ENCODE measurements around the gene NALCN.

NALCN gene

DNA sequence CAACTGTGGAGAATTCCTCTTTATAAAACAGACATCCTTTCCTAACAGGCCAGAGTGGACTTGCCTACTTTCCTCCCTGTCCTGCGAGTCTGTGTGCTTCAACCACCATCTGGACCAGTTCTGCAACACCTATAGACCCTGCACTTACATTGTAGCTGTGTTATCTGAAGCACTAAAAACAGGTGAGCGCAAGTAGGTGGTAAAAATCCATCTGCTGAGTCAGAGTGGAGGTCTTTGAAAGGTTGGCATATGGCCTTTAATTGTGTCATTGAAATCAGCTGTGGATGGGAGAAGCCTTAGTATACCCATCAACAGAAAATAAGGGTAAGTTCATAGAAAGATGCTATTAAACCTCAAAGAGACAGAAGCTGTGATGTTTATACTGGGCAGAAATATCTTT lies 7.6 kb upstream of the NALCN start:
- Mint-ChIP-seq H3K4me1 (no peaks in the 10 kb centered on the region), H3K9me3 (peaks cover 2% of the 10 kb centered on the region), H3K4me3 (no peak overlapping the region), H3K27me3 (ENCODE audit: low read depth) (peaks cover 8% of the 10 kb centered on the region), H3K27ac (no peak overlapping the region), H3K36me3 (ENCODE audit: low read depth) (no peaks in the 10 kb centered on the region)
- TF ChIP-seq, protein P1, sequence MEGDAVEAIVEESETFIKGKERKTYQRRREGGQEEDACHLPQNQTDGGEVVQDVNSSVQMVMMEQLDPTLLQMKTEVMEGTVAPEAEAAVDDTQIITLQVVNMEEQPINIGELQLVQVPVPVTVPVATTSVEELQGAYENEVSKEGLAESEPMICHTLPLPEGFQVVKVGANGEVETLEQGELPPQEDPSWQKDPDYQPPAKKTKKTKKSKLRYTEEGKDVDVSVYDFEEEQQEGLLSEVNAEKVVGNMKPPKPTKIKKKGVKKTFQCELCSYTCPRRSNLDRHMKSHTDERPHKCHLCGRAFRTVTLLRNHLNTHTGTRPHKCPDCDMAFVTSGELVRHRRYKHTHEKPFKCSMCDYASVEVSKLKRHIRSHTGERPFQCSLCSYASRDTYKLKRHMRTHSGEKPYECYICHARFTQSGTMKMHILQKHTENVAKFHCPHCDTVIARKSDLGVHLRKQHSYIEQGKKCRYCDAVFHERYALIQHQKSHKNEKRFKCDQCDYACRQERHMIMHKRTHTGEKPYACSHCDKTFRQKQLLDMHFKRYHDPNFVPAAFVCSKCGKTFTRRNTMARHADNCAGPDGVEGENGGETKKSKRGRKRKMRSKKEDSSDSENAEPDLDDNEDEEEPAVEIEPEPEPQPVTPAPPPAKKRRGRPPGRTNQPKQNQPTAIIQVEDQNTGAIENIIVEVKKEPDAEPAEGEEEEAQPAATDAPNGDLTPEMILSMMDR (IDR thresholded peaks at IDR 0.05; ENCODE audit: unreplicated experiment in 3 of 3): no peak

DNA sequence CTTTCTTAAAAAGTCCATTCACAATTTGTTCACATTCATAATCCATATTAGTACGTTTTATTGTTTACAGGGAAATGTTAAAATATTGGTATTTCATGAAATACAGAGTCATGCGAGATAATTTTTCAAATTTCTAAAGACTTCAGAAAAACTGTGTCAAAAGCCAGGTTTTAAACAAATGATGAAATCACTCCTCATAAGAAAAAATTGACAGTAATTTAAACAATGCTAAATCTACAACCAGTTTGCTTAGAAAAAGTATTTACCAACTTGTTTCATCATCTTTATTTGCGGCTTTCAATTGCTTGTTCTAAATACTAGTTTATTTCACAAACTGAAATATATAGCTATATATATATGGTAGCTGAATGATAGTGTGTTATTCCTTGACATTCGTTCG lies 1.2 kb upstream of the NALCN start:
- peak overlapping the region in 1 of 3 experiments; percentile 86 for H3K4me3 Mint-ChIP-seq
- H3K27me3 Mint-ChIP-seq (ENCODE audit: low read depth): peaks cover 45% of the 10 kb centered on the region
- peaks cover 2% of the 10 kb centered on the region for H3K9me3 Mint-ChIP-seq
- TF ChIP-seq, protein P1 (IDR thresholded peaks at IDR 0.05; ENCODE audit: unreplicated experiment in 3 of 3): no peak
- no peaks in the 10 kb centered on the region for H3K4me1 Mint-ChIP-seq
- H3K36me3 Mint-ChIP-seq (ENCODE audit: low read depth): no peaks in the 10 kb centered on the region
- no peak overlapping the region for H3K27ac Mint-ChIP-seq

DNA sequence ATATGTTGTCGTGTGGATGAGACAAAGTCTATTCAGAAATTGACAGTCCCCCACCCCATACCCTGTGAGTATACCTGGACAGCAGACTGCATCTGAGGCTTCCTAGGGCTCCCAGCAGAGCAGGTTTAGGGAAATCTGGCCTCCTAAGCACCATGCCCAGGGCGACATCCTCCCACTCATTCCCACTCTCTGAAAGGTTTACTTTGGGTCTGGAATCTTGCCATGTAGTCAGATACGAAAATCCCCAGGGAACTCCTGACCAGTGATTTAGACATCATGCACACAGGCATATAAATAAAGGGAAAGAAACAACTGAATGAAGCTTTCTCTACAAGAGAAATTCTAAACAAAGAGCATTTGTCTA lies 717 bp upstream of the NALCN start:
- H3K4me3 Mint-ChIP-seq: peak overlapping the region; percentile 84 to 87 (median 86)
- H3K9me3 Mint-ChIP-seq: peaks cover 2% of the 10 kb centered on the region
- no peaks in the 10 kb centered on the region for H3K4me1 Mint-ChIP-seq
- TF ChIP-seq, protein P1 (IDR thresholded peaks at IDR 0.05; ENCODE audit: unreplicated experiment in 3 of 3): no peak
- H3K27ac Mint-ChIP-seq: no peak overlapping the region
- no peaks in the 10 kb centered on the region for H3K36me3 Mint-ChIP-seq (ENCODE audit: low read depth)
- peaks cover 45% of the 10 kb centered on the region for H3K27me3 Mint-ChIP-seq (ENCODE audit: low read depth)

DNA sequence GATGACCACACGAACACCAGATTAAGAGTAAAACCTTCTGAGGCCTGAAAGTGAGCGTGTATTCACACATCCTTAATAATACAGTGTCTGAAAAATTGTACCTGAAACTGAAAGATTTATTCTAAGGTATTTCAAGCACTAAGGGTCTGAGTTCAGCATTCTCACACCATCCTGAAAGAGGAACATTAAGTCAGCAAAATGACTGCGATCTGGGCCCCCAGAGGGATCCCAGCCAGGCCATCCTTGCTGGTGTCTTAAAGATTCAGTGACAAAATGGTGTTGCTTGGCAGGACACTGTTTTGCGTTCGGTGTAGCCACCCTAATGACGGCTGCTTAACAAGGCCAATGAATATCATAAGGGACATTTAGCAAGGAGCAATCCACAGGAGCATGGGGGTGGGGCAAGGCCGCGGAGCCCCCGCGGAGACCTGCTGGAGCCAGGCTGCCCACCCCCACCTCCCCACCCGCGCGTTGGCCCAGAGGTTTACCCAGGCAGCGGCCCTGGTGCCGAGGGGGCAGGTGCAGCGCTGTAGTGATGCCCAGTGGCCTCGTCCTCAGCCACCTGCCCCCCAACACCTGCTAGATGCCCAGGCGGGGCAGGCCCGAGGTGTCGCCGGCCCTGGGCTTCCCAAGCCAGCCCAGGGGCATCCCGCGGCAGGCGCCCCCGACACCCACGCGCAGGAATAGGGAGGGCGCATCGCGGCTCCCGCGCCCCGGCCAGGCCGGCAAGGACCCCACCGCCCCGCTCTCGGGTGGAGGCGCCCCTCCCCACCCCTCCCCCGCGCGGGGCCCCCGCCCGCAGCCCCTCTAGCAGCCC lies 742 bp downstream of the NALCN start:
- H3K9me3 Mint-ChIP-seq: peaks cover 2% of the 10 kb centered on the region
- peak overlapping the region; percentile 70 to 82 (median 78) for H3K4me3 Mint-ChIP-seq
- no peaks in the 10 kb centered on the region for H3K36me3 Mint-ChIP-seq (ENCODE audit: low read depth)
- peak overlapping the region in 1 of 3 experiments; percentile 56 for H3K27ac Mint-ChIP-seq
- TF ChIP-seq, protein P1 (IDR thresholded peaks at IDR 0.05; ENCODE audit: unreplicated experiment in 3 of 3): no peak
- no peaks in the 10 kb centered on the region for H3K4me1 Mint-ChIP-seq
- H3K27me3 Mint-ChIP-seq (ENCODE audit: low read depth): peaks cover 49% of the 10 kb centered on the region

DNA sequence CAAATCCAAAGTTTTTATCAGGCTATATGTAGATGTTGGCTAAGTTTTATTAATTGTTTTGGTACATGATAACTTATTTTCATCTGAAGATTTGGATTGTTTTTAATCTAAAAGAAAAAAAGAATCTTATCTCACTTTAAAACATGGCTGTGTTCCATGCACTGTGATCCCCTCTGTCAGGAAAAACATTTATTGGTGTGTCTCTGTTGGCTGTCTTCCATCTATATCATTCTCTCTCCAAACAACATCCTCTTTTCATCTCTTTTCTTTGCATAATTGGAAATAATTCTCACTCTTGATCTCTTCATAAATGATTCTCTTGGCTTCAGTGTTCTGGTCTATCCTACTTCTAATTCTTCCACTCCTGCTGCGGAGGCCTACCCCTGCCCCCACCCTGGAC lies 4.2 kb downstream of the NALCN start:
- Mint-ChIP-seq H3K4me3 (peak overlapping the region in 1 of 3 experiments; percentile 20), H3K27me3 (ENCODE audit: low read depth) (peaks cover 32% of the 10 kb centered on the region), H3K4me1 (no peaks in the 10 kb centered on the region), H3K36me3 (ENCODE audit: low read depth) (no peaks in the 10 kb centered on the region), H3K27ac (peak overlapping the region in 2 of 3 experiments; percentile 23 to 32), H3K9me3 (no peaks in the 10 kb centered on the region)
- TF ChIP-seq, protein P1 (IDR thresholded peaks at IDR 0.05; ENCODE audit: unreplicated experiment in 3 of 3): no peak
